ENCODE results near the gene FOXD1. TPM values are rescaled to one million over a fixed set of nuclear protein-coding genes. Genes with fewer than 3 reads are reported as not detected.
A peak's percentile ranks its signal among the peaks of the same experiment; 100 is the strongest.

Gene FOXD1
- polyA plus RNA-seq, 1 of the 3 experiments (the other 2 are of a cell fraction), result 73.9 TPM

DNA sequence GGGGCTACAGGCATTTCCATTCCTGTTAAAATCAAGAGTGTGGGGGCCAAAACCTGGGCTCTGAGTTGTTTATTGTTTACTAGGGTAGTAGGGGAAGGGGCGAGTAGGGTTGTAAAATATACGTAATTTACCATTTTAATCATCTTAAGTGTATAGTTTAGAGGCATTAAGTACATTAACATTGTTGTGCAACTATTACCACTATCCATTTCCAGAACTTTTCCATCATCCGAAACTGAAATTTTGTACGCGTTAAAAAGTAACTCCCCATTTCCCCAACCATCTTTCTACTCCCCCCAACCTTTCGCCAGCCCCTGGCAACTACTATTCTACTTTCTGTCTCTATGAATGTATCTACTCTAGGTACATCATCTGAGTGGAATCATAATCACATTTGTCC lies 3.6 kb upstream of the FOXD1 start:
- TF ChIP-seq RAD21 (IDR thresholded peaks at IDR 0.05; ENCODE audit: low read length) (no peak), CHD2 (IDR thresholded peaks at IDR 0.05; ENCODE audit: low read length, partially characterized antibody) (no peak), FOXM1 (IDR thresholded peaks at IDR 0.05; ENCODE audit: low read depth) (no peak), RCOR1 (IDR thresholded peaks at IDR 0.05; ENCODE audit: low read length) (no peak), EP300 (IDR thresholded peaks at IDR 0.05; ENCODE audit: borderline replicate concordance in 1 of 2, low read depth in 1 of 2, low read length in 1 of 2) (no peak), MXI1 (IDR thresholded peaks at IDR 0.05; ENCODE audit: low read depth, low read length) (no peak)
- TF ChIP-seq, protein P1, sequence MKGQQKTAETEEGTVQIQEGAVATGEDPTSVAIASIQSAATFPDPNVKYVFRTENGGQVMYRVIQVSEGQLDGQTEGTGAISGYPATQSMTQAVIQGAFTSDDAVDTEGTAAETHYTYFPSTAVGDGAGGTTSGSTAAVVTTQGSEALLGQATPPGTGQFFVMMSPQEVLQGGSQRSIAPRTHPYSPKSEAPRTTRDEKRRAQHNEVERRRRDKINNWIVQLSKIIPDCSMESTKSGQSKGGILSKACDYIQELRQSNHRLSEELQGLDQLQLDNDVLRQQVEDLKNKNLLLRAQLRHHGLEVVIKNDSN (IDR thresholded peaks at IDR 0.05; ENCODE audit: borderline replicate concordance, low read depth), result no peak
- Histone ChIP-seq H3K27me3 (ENCODE audit: insufficient read depth) (no peaks in the 10 kb centered on the region), H3K9ac (no peak overlapping the region), H3K36me3 (replicated peaks in 1 of 2; ENCODE audit: control insufficient read depth in 1 of 2, insufficient read depth in 2 of 2, low read length in 1 of 2) (no peaks in the 10 kb centered on the region), H2AFZ (ENCODE audit: low read depth) (no peak overlapping the region), H3K79me2 (ENCODE audit: insufficient read depth) (peaks cover 20% of the 10 kb centered on the region), H3K4me1 (ENCODE audit: control insufficient read depth in 1 of 2, insufficient read depth in 2 of 2, low read depth in 1 of 2, low read length in 1 of 2) (peaks cover 10 to 12% of the 10 kb centered on the region in 2 experiments; a peak in 1 of 4 replicates), H3K9me3 (no peaks in the 10 kb centered on the region), H3K27ac (ENCODE audit: low read depth in 2 of 2, low read length in 1 of 2) (no peak overlapping the region), H3K9me2 (no peaks in the 10 kb centered on the region), H4K20me1 (ENCODE audit: insufficient read depth) (no peaks in the 10 kb centered on the region), H3K4me2 (no peak overlapping the region), H3F3A (replicated peaks; ENCODE audit: insufficient read depth) (peaks cover 29% of the 10 kb centered on the region), H3K4me3 (ENCODE audit: low read depth in 2 of 2, low read length in 1 of 2) (peak overlapping the region in 1 of 2 experiments; percentile 53; a peak in 1 of 4 replicates)
- ChIA-PET POLR2A (no interaction called here), CTCF (interaction anchor here (1.1 kb wide), 1 partner anchor 263 kb away, joined by 5 read pairs; no protein-coding TSS in a partner anchor)
- WGBS (ENCODE audit: low lambda C conversion rate), result 71% methylated on average over 6 of the region's 6 CpGs
- no peak for DNase-seq

DNA sequence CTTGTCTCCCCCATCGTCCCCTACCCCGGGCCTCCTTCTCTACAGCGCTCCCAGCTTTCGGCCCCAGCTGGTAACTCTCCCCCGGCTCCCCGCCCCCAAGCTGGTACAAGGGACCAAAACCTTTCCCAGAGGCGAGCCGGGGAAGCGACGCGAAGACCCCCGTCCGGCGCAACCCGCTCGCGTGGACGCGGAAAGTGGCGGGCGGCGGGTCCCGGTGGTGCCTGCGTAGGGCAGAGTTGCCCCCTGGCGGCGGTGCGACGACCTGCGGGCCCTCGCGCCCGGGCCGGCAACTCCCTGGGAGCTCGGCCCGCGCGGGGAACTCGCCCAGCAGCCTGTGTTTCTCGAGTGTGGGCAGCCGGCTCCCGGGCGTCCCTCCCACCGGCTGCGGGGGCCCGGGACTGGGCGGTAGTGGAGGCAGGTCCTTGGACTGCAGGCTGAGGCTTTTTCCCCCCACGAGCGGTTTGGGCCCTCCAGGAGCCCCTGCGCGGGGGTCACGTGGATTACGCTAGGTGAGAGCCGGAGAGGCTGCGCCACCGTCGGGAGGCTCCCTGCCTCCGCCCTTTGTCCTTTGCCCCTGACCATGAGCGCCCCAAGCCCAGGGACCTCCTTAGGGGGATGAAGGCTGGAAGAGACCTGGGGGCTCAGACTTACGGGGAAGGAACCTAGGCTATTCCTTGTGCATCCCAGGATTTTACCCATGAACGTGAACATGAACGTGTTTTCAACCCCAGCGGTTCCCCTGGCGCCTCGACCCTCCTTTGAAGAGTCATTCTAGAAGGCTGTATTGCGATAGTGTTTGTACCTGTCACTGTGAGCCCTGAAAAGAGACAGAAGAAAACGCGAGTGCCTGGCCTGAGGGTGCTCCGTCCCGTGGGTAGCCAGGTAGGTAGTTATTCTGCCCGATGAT lies 2.9 kb upstream of the FOXD1 start:
- H3K36me3 ChIP-seq (replicated peaks in 1 of 2; ENCODE audit: control insufficient read depth in 1 of 2, insufficient read depth in 2 of 2, low read length in 1 of 2), result peaks cover 3% of the 10 kb centered on the region in 2 experiments
- POLR2A ChIA-PET, result interaction anchor here (0.6 kb wide), 1 partner anchor 498 kb away, joined by 3 read pairs; no protein-coding TSS in a partner anchor
- H3K4me3 ChIP-seq (ENCODE audit: low read depth in 2 of 2, low read length in 1 of 2), result peak overlapping the region; percentile 53 to 74
- H2AFZ ChIP-seq (ENCODE audit: low read depth), result peak overlapping the region; percentile 75
- peaks cover 4% of the 10 kb centered on the region for H4K20me1 ChIP-seq (ENCODE audit: insufficient read depth)
- H3K27ac ChIP-seq (ENCODE audit: low read depth in 2 of 2, low read length in 1 of 2), result peak overlapping the region in 1 of 2 experiments; percentile 93; a peak in 2 of 4 replicates
- peak overlapping the region; percentile 60 for H3K9ac ChIP-seq
- CTCF ChIA-PET, result interaction anchor here (0.6 to 2.9 kb wide), 68 partner anchors 9 to 1233 kb away, joined by 3 to 42 read pairs (median 4); partner anchors contain the start of genes BTF3 and FCHO2
- no peaks in the 10 kb centered on the region for H3K27me3 ChIP-seq (ENCODE audit: insufficient read depth)
- peaks cover 10 to 12% of the 10 kb centered on the region in 2 experiments; a peak in 1 of 4 replicates for H3K4me1 ChIP-seq (ENCODE audit: control insufficient read depth in 1 of 2, insufficient read depth in 2 of 2, low read depth in 1 of 2, low read length in 1 of 2)
- peaks cover 25% of the 10 kb centered on the region for H3K79me2 ChIP-seq (ENCODE audit: insufficient read depth)
- no peaks in the 10 kb centered on the region for H3K9me3 ChIP-seq
- DNase-seq, result peak; percentile 83
- H3K4me2 ChIP-seq, result peak overlapping the region; percentile 95
- 4% methylated on average over 31 of the region's 70 CpGs for WGBS (ENCODE audit: low lambda C conversion rate)
- H3K9me2 ChIP-seq, result no peaks in the 10 kb centered on the region
- H3F3A ChIP-seq (replicated peaks; ENCODE audit: insufficient read depth), result peaks cover 32% of the 10 kb centered on the region
- TF ChIP-seq RXRA (IDR thresholded peaks at IDR 0.05; ENCODE audit: borderline replicate concordance, low read depth), result no peak
- TF ChIP-seq SIN3A (IDR thresholded peaks at IDR 0.05; ENCODE audit: borderline replicate concordance, low read depth, low read length), result no peak
- TF ChIP-seq JUND (IDR thresholded peaks at IDR 0.05), result no peak
- TF ChIP-seq GATA2 (CRISPR knock-in tag; IDR thresholded peaks at IDR 0.05), result no peak
- no peak for TF ChIP-seq MEF2A (IDR thresholded peaks at IDR 0.05; ENCODE audit: borderline replicate concordance, low read depth)
- no peak; the same call in 1 of the 2 replicates for TF ChIP-seq TCF12 (IDR thresholded peaks at IDR 0.05)
- no peak for TF ChIP-seq EZH2phosphoT487 (IDR thresholded peaks at IDR 0.05; ENCODE audit: borderline replicate concordance, low read depth)
- no peak for TF ChIP-seq CHD2 (IDR thresholded peaks at IDR 0.05; ENCODE audit: low read length, partially characterized antibody)
- no peak for TF ChIP-seq MXI1 (IDR thresholded peaks at IDR 0.05; ENCODE audit: low read depth, low read length)
- TF ChIP-seq RAD21 (IDR thresholded peaks at IDR 0.05; ENCODE audit: low read length), result peak; percentile 64
- no peak for TF ChIP-seq GABPA (IDR thresholded peaks at IDR 0.05; ENCODE audit: low read depth)
- TF ChIP-seq, protein P2, sequence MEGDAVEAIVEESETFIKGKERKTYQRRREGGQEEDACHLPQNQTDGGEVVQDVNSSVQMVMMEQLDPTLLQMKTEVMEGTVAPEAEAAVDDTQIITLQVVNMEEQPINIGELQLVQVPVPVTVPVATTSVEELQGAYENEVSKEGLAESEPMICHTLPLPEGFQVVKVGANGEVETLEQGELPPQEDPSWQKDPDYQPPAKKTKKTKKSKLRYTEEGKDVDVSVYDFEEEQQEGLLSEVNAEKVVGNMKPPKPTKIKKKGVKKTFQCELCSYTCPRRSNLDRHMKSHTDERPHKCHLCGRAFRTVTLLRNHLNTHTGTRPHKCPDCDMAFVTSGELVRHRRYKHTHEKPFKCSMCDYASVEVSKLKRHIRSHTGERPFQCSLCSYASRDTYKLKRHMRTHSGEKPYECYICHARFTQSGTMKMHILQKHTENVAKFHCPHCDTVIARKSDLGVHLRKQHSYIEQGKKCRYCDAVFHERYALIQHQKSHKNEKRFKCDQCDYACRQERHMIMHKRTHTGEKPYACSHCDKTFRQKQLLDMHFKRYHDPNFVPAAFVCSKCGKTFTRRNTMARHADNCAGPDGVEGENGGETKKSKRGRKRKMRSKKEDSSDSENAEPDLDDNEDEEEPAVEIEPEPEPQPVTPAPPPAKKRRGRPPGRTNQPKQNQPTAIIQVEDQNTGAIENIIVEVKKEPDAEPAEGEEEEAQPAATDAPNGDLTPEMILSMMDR (IDR thresholded peaks at IDR 0.05), result peak; percentile 75
- TF ChIP-seq RCOR1 (IDR thresholded peaks at IDR 0.05; ENCODE audit: low read length), result no peak
- TF ChIP-seq TEAD4 (IDR thresholded peaks at IDR 0.05; ENCODE audit: borderline replicate concordance, insufficient read depth), result no peak
- TF ChIP-seq YY1 (IDR thresholded peaks at IDR 0.05; ENCODE audit: low read depth), result no peak
- TF ChIP-seq, protein P1 (IDR thresholded peaks at IDR 0.05; ENCODE audit: borderline replicate concordance, low read depth), result peak; percentile 60; the same call in 1 of the 2 replicates
- TF ChIP-seq TAF1 (IDR thresholded peaks at IDR 0.05; ENCODE audit: borderline replicate concordance, low read depth, low read length), result no peak
- no peak for TF ChIP-seq FOXJ3 (CRISPR knock-in tag; IDR thresholded peaks at IDR 0.05)
- TF ChIP-seq, protein P3, sequence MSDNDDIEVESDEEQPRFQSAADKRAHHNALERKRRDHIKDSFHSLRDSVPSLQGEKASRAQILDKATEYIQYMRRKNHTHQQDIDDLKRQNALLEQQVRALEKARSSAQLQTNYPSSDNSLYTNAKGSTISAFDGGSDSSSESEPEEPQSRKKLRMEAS (IDR thresholded peaks at IDR 0.05; ENCODE audit: low read depth), result peak; percentile 20
- TF ChIP-seq FOSL2 (IDR thresholded peaks at IDR 0.05; ENCODE audit: borderline replicate concordance, low read depth), result 0 out of 2 replicates have a peak, but pooled peaks have one; percentile 0
- no peak for TF ChIP-seq NFIC (IDR thresholded peaks at IDR 0.05; ENCODE audit: borderline replicate concordance)

All from SK-N-SH (cell line).